GM10266 (cell line): ENCODE measurements around the gene GPR137B.

ENCODE experiments used
- DNase-seq: peaks from one replicate; pipeline ENCODE4 v3.0.0; 2012; ENCODE audit errors: extremely low spot score
- CTCF ChIP-seq: IDR thresholded peaks from 2 replicates; pipeline ENCODE4 v1.5.1; 2012; ENCODE audit warnings: mild to moderate bottlenecking, low read depth; ENCODE audit not compliant: control insufficient read depth, insufficient read depth; ENCODE audit errors: missing control alignments

The GPR137B gene

GRCh38 chr1:236117710-236118109 lies 24.6 kb upstream of the GPR137B start:
- DNase-seq, result no peak
- TF ChIP-seq CTCF, result no peak

- no peak for TF ChIP-seq CTCF
- DNase-seq, result no peak
These were observed 22.3 kb upstream of the GPR137B start for GRCh38 chr1:236119943-236120484.

GRCh38 chr1:236120721-236121153 lies 21.6 kb upstream of the GPR137B start:
- peak; percentile 32 for DNase-seq
- no peak for TF ChIP-seq CTCF

- TF ChIP-seq CTCF, result no peak
- peak; percentile 47 for DNase-seq
These were observed 20.2 kb upstream of the GPR137B start for GRCh38 chr1:236122176-236122575.

- no peak for DNase-seq
- TF ChIP-seq CTCF, result no peak
These were observed 18.8 kb upstream of the GPR137B start for GRCh38 chr1:236123563-236123962.

GRCh38 chr1:236124965-236125364 lies 17.4 kb upstream of the GPR137B start:
- no peak for TF ChIP-seq CTCF
- no peak for DNase-seq

GRCh38 chr1:236127045-236127444 lies 15.3 kb upstream of the GPR137B start:
- TF ChIP-seq CTCF, result no peak
- no peak for DNase-seq
